ENCODE data around the gene STEAP2. TPM values are rescaled to one million over a fixed set of nuclear protein-coding genes. Genes with fewer than 3 reads are reported as not detected.
"Not testable (repeated sequence)": the region's sequence is repeated elsewhere in the genome, so short reads cannot be mapped to it uniquely, and the experiment has no call there.

The STEAP2 gene
- polyA plus RNA-seq, 2 of the 4 experiments (the other 2 are of a cell fraction): 5.1 to 49.2 TPM

- CTCF ChIA-PET: interaction anchor here (0.9 to 1.0 kb wide), 2 partner anchors 9 to 32 kb away, joined by 3 to 4 read pairs; partner anchors contain the start of gene STEAP1
- not testable (repeated sequence) for FAIRE-seq
- WGBS (ENCODE audit: missing lambda C conversion rate): 58% methylated on average over 4 of the region's 4 CpGs
Observed at GRCh38 chr7:90186290-90186689, 25.2 kb upstream of the STEAP2 start.

GRCh38 chr7:90187507-90188050 lies 24.0 kb upstream of the STEAP2 start:
- ChIA-PET POLR2A (no interaction called here), CTCF (interaction anchor here (1.0 to 3.8 kb wide), 3 partner anchors 24 to 34 kb away, joined by 3 to 15 read pairs (median 8); partner anchors contain the start of genes STEAP1 and STEAP2)
- DNase-seq (ENCODE audit: low read depth in 1 of 2, low spot score in 1 of 2) (no peak), FAIRE-seq (no peak), ATAC-seq (no peak)
- Histone ChIP-seq H3K4me1 (peaks cover 20% of the 10 kb centered on the region; the same call in 1 of the 3 replicates), H3K4me3 (no peak overlapping the region), H3K4me2 (no peak overlapping the region), H3K27ac (no peak overlapping the region; a peak in 1 of 6 replicates), H3K9me3 (peaks cover 11% of the 10 kb centered on the region; the same call in 1 of the 3 replicates)
- TF ChIP-seq RAD21 (conservative IDR thresholded peaks at IDR 0.05 in 1 of 2, IDR thresholded peaks at IDR 0.05 in 1 of 2): no peak
- TF ChIP-seq SMC3 (IDR thresholded peaks at IDR 0.05): no peak
- no peak for TF ChIP-seq HES2 (IDR thresholded peaks at IDR 0.05)
- TF ChIP-seq PBX3 (IDR thresholded peaks at IDR 0.05): no peak
- no peak for TF ChIP-seq MYC (IDR thresholded peaks at IDR 0.05; ENCODE audit: borderline replicate concordance, low read length)
- no peak for TF ChIP-seq CBX8 (IDR thresholded peaks at IDR 0.05)
- TF ChIP-seq FOSL2 (IDR thresholded peaks at IDR 0.05): no peak
- no peak for TF ChIP-seq FOSL2 (CRISPR knock-in tag; IDR thresholded peaks at IDR 0.05)
- no peak for TF ChIP-seq ATOH8 (CRISPR knock-in tag; IDR thresholded peaks at IDR 0.05; ENCODE audit: low read depth)
- no peak for TF ChIP-seq TFCP2L1 (CRISPR knock-in tag; IDR thresholded peaks at IDR 0.05)
- no peak for TF ChIP-seq EP300 (IDR thresholded peaks at IDR 0.05)
- TF ChIP-seq POLR2AphosphoS2 (conservative IDR thresholded peaks at IDR 0.05; ENCODE audit: low read length): no peak
- TF ChIP-seq JUN (IDR thresholded peaks at IDR 0.05): no peak
- no peak for TF ChIP-seq RFX5 (IDR thresholded peaks at IDR 0.05)
- TF ChIP-seq BHLHE40 (IDR thresholded peaks at IDR 0.05; ENCODE audit: low read depth, low read length): no peak
- no peak for TF ChIP-seq ZSCAN20 (CRISPR knock-in tag; IDR thresholded peaks at IDR 0.05)

More at GRCh38 chr7:90186290-90186689, 25.2 kb upstream of the STEAP2 start:
- ATAC-seq; DNase-seq (ENCODE audit: low read depth in 1 of 2, low spot score in 1 of 2); POLR2A ChIA-PET; H3K27ac ChIP-seq; H3K4me3 ChIP-seq; H3K9me3 ChIP-seq; H3K4me2 ChIP-seq: not testable (repeated sequence)
- TF ChIP-seq KDM1A (IDR thresholded peaks at IDR 0.05; ENCODE audit: low read depth): 0 out of 2 replicates have a peak, but pooled peaks have one; percentile 23
- peaks cover 20% of the 10 kb centered on the region; the same call in 1 of the 3 replicates for H3K4me1 ChIP-seq

GRCh38 chr7:90188281-90188680 lies 23.3 kb upstream of the STEAP2 start:
- peaks cover 18% of the 10 kb centered on the region; the same call in 1 of the 3 replicates for H3K4me1 ChIP-seq
- ChIA-PET CTCF (interaction anchor here (2.0 to 3.8 kb wide), 2 partner anchors 24 to 34 kb away, joined by 8 to 15 read pairs; partner anchors contain the start of genes STEAP1 and STEAP2), POLR2A (no interaction called here)
- TF ChIP-seq PBX3 (IDR thresholded peaks at IDR 0.05) (no peak), MAZ (IDR thresholded peaks at IDR 0.05; ENCODE audit: borderline replicate concordance, low read depth, low read length) (no peak), BHLHE40 (IDR thresholded peaks at IDR 0.05; ENCODE audit: low read depth, low read length) (no peak), FOSL2 (IDR thresholded peaks at IDR 0.05) (no peak), FOSL2 (CRISPR knock-in tag; IDR thresholded peaks at IDR 0.05) (no peak), REST (IDR thresholded peaks at IDR 0.05) (no peak), FOXS1 (CRISPR knock-in tag; IDR thresholded peaks at IDR 0.05) (no peak)
- H3K27ac ChIP-seq: peak overlapping the region; percentile 19 to 40; a peak in 5 of 6 replicates
- H3K4me2 ChIP-seq: peak overlapping the region; percentile 43
- peaks cover 13% of the 10 kb centered on the region; the same call in 1 of the 3 replicates for H3K9me3 ChIP-seq
- DNase-seq (ENCODE audit: low read depth in 1 of 2, low spot score in 1 of 2): peak in 1 of 2 experiments; percentile 59
- no peak for FAIRE-seq
- ATAC-seq: peak in 1 of 2 experiments; percentile 68; a peak in 4 of 6 replicates
- H3K4me3 ChIP-seq: no peak overlapping the region
- WGBS (ENCODE audit: missing lambda C conversion rate): 15% methylated on average over 2 of the region's 2 CpGs
